G401 (cell line): ENCODE data around the gene TREM1. TPM values are rescaled to one million over a fixed set of nuclear protein-coding genes. Genes with fewer than 3 reads are reported as not detected.

Experiments
- DNase-seq: peaks from one replicate; pipeline ENCODE4 v3.0.0-alpha.2; 2015; ENCODE audit warnings: low spot score
- in situ Hi-C: cut with HindIII; loops from 2 replicates; pipeline ENCODE4 v1.10.0; 2016; ENCODE audit warnings: low sequenced_read_pairs, mixed read lengths
- total RNA-seq: library from RNA; depleted of rRNA; stranded (reverse); fragments of >200 nt; shearing (Covaris generic); gene quantifications from 2 replicates; pipeline ENCODE4 v1.2.3, GENCODE V29; 2014; rRNA removed

TREM1 gene
- not detected in 2 replicates for total RNA-seq

DNA sequence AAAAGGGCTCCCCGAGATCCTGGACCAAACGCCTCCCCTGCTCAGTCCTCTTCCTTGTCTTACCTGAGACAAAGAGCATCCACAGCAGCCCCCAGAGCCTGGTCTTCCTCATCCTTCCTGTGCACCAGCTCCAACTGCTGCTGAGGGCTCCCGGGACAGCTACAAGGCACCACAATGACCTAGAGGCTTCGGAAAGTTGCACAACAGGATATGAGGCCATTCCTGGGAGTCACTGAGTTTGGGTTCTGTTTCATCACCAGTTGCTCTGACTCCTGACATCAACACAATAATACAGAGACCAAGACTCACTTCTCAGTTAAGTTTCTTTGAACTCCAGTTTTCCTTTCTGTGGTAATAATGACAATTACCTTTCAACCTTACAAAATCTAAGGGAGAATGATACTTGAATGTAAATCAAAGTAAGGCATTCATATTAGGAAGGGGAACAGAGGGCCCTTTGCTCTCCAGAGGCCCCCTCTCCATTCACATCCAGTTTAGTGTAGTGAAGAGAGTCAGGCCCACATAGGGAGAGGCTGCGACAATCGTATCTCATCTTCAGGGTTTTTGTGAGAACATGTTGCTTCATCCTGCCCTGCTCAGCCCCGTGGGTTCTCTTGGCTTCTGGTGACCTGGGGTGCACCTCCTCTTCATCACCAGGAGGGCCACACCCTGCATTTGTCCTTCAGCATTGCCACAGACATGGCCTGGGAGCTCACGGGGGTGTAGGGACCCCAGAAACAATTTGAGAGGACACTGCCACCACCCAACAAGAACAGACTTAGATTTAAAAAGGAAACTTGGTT is at the start of gene TREM1:
Gene TREM1, minus strand, starts transcription at position 139 of the 803 bp plus-strand sequence. Its CDS starts 27 bp downstream, at position 112.
- in situ Hi-C loops = no loop called here
- DNase-seq = no peak

DNA sequence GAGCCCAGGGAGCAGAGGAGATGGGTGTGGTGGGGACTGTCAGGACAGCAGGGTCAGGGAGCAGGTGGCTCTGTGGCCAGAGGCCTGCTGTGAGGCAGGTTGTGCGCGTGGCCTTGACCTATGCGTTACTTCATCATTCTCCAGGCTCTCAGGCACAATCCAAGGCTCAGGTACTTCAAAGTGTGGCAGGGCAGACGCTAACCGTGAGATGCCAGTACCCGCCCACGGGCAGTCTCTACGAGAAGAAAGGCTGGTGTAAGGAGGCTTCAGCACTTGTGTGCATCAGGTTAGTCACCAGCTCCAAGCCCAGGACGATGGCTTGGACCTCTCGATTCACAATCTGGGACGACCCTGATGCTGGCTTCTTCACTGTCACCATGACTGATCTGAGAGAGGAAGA is 49.5 kb upstream of the TREM1 start:
- in situ Hi-C loops = no loop called here
- DNase-seq = no peak

DNA sequence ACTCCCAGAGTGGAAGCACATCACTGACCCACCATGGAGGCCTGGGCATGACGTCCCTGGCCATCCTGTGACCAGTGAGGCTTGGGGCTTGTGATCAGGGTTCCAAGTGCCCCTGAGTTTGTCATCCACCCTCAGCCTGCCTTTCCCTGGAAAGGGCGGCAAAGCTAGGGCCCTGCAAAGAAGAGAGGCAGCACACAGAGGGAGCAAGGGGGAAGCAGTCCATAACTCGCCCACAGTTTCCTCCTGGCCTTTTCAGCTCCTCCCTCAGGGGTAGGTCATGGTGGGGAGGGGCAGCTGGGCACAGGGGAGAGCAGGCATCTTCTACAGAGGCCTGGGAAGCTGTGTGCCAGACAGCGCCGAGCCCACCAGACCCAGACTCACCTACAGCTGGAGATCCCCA is 48.8 kb upstream of the TREM1 start, which contains the start of gene NCR2:
Gene NCR2, plus strand, starts transcription at position 313 of the 400 bp plus-strand sequence. CDS start 269 bp downstream, outside the sequence.
- in situ Hi-C loops = no loop called here

DNA sequence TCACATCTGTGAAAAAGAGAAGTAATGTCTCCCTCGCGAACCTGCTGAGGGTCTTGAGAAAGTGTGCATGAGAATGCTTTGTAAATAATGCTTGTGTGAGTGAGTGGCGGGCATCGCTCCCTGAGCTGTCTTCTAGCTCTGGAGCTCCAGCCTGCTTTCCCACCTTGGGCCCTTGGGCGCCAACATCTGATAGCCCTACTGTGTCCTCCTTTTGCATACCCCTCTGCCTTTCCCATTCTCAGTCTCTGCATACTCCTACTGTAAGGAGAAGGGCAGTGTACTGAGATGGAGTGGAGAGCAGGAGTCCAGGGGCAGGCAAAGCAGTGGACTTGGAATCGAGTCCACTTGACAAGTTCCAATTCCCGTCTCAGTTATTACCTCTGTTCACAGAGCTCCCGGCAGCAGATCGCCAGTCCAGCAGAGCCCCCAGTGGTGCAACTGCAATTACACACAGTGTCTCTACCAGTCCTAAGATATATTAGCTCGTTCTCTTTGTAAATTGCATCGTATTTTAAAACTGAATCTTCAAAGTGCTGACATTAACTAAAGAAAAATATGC is 48.1 kb upstream of the TREM1 start:
- DNase-seq = no peak
- in situ Hi-C loops = no loop called here

More for the DNA sequence above, 48.8 kb upstream of the TREM1 start, which contains the start of gene NCR2:
- no peak for DNase-seq

DNA sequence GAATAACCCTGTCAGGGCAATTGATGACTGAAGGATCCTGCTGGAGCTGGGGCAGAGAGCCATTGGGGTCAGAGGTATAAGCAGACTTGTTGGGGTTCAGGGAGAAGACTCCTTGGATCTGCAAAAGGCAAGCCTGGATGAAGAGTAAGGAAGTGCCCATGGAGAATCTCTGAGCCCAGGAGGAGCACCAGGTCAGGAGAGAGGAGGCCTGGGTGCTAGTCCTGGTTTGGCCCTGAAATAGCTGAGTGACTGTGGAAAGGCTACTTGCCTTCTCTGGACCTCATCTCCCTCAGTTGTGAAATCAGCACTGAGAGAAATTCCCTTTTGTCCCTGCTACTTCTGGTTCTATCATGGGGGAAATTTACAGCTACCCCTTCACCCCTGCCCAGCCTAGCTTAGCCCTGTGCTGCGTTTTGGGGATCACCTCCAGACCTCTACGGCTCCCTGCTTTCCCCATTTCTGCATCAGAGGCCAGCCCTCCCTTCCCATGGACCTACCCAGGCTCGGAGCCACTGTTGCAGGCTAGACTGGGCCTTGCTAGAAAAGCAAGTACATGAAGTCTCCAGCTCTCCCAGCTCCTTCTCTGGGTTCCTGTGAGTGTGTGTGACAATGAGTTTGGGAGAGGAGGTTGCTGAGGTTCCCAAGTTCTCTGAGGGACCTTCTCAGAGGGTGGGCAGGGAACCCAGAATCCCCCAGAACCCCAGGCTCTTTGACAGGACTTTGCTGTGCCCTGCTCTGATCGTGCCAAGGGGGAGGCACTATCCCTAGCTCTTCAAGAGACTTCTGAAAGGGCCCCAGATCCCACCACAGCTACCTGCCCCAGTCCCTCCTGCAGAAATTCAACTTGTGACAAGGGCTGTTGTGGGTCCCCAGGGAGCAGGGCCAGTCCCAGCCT is 46.6 kb upstream of the TREM1 start:
- no peak for DNase-seq
- in situ Hi-C loops = no loop called here

DNA sequence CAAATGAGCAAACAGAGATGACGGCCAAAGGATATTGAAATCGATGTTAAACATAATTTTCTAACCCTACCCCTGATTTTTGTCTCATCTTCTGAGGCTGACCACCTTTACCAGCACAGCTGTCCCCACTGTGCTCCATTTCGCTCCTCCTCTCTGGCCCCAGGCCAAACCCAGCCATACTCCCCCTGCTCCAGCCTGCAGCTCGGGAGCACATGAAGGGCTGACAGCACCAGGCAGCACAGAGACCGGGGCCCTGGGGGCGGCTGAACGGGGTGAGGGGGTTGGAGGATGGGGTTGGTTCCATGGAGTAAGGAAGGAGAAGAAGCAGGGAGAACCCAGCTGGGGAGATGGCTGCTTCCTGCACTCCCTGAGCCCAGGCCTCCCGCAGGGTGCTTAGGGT is 45.8 kb upstream of the TREM1 start:
- DNase-seq = no peak
- in situ Hi-C loops = no loop called here

DNA sequence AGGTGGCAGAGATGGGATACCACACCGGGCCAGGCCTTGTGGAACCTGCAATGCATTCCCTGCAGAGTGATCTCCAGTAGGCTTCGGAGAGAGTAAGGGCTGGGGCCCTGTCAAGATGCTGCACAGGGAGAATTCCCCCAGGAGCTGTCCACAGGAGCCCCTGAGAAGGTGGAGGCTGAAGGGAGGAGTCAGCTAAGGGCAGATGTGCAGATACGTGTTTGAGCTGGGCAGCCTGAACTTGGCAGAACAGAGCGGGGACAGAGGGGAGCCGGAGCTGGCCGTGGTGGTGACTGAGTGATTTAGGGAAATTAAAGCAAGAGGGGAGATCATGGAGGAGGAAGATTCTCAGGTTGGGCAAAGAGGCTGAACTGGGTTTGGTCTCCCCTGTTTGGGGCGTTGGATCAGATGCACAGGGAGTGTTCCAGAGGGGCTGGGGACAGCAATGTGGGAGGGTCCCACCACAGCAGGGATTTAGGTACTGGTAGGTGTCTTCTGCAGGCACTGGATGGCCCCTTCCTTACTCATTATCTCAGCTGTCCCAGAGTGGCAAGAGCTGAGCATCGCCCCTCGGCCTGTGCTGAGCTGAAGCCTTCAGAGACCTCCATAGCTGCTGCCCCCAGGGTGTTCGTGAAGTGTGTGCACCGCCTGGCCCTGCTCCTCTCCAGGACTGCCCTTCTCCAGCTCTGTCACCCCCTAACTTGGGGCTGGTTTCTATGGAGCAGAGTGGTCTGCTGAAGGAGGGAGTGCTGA is 45.1 kb upstream of the TREM1 start:
- DNase-seq = no peak
- in situ Hi-C loops = no loop called here

DNA sequence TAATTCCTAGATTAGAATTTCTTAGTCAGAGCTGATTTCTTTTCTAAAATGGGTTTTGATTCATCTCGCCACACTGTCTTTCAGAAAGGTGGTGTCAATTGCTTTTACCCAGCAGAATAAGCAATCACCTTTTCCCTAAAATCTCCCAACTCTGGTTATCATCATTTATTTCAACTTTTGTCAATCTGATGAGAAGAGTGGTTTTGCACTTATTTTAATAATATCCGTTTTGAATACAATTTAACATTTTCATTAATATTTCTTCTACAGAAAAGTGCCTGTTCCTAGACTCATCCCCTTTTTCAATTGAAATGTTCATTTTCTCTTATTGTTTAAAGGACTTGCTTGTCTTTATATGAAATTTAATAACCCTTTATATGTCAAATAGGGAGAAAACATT is 40.7 kb upstream of the TREM1 start:
- in situ Hi-C loops = no loop called here
- no peak for DNase-seq

DNA sequence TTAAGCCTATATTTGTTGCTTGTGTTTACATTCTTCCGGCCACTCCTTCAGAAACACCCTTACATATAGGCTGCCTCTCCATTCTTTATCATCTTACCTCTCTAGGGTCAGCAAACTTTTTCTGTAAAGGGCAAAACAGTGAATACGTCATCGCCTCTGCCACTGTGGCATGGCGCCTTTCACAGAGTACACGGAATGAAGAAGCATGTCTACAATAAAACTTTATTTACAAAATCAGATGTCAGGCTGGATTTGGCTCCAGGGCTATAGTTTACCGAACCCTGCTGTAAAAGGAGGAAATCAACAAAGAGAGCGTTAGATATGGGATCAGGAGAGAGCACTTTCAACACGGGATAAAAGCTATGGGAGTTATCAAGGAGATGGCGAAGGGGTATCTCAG is 39.6 kb upstream of the TREM1 start:
- in situ Hi-C loops = no loop called here
- DNase-seq = no peak

DNA sequence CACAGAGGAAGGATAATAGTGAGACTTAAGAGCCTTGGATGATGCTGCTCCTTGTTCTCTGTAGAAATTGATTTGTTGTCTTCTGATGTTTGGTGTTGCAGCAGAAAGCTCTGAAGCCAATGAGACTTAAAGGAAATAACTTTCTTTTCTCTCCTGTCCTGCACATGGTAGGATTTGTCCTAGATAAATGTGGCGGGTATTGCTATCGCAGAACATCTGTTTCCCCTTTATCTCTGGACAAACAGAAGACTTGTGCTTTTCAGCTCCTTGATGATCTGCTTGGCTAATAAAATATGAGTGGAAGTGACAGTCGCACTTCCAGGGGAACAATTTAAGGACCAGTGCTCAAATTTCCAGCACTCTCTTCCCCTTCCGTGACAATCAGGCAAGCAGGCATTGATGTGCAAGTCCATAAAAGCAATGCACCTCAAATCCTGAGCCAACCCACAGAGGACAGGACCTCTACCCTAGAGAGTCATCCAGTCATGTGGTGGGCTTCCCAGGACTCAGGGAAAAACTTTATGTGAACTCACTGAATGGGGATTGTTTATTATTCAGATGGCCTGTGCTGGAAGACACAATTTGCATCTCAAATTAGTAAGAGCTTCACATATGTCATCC is 39.1 kb upstream of the TREM1 start:
- in situ Hi-C loops = no loop called here
- DNase-seq = no peak

DNA sequence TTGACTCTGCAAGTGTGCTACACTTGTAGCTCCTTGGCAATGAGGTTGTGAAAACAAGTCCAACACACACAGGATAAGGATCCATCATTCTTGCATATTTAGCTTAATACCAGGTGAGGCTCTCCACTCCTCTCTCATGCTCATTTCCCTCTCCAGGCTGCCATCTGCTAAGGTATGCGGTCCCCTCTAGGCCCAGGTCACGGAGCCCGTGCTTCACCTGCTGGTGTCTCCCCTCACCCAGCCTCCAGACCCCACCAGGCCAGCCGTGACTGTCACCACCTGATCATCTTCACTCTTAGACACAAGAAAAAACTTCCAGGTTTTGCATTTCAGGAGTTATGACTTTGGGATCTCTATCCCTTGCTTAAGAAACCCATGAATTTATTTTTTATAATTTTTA is 34.7 kb upstream of the TREM1 start:
- no peak for DNase-seq
- in situ Hi-C loops = no loop called here

DNA sequence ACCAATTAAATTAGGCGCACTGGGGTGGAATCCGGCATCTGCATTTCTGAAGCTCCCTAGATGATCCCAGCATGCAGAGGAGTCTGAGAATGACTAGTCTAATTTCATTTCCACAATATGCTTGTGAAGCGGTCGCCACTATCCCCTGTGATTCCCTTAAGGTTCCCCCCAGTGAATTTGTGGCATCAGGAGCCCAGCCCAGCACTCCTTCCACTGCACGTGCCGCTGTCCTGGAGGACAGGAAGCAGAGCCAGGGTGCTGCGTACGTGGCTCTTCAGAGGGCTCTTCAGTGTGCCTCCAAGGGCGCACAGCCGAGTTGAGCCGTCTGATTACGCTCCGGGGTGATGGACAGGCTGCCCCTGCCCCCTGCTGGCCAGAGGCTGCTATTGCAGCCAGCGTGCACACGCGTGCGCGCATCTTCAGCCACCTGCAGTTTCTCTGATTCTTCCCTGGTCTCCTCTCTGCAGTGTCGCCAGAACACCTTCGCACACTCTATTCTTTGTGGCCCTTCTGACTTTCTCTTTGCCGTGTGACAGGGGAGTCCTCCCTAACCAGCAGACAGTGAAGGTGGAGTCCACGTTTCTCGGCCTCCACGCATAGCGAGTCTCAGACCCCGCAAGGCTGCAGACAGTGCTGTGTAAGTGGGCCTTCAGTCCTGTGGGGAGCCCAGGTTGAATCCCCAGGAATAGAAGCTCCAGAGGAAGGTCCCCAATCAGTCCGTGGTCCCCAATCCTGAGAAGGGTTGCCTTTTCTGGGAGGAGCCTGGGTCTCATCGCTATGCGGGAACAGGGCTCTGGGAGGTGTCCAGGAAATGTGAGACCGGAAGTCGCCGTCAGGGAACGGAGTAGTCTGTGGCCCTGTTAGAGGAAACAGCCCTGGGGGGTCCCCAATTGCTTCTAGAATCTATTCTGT is 32.4 kb upstream of the TREM1 start:
- in situ Hi-C loops = no loop called here
- DNase-seq = peak; percentile 66

DNA sequence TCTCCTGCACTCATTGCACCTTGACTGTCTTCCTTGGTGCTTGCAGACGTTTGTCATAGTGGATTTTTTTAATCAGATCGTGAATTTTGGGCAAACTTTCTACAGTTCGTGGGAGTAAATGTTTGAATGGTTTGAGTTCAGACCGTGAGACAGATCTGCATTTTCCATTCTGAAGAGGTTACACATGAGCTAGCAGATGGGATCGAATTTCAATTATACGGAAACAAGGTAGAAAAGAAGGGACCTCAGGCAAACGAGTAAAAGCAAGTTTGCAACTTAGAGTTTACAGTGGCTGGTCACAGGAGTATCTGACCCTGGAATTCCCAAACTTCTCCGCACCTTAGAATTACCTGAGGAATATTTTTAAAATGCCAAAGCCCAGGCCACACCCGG is 31.8 kb upstream of the TREM1 start:
- DNase-seq = no peak
- in situ Hi-C loops = no loop called here

DNA sequence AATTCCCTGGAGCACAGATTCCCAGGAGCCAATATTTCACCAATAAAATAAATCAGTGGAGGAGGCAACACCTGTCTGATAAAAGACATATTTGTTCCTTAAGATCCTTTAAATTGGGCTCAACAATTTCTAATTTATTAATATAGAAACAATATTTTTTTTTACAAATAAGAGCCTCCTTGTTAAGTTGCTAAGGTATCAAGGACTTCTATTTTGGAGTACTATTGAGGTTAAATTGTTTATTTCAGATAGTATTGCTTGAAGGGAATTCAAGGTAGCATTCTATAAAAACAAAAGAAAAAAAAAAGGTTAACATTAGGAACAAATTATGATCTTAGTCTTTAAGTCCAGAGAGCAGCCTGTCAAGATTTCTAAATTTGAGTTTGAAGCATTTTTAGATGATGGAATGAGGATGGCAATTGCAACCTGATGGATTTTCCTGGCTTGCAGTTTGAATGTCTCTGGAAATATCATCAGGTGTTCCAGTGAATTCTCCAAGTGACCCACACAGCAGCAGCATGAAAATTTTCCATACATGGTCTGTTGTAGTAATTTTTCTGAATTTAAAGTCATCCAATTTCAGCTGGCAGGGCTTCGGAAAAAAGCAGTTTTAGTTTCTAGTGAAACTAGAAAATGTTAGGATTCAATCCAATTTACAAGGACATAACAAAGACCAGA is 29.6 kb upstream of the TREM1 start:
- DNase-seq = no peak
- in situ Hi-C loops = no loop called here

DNA sequence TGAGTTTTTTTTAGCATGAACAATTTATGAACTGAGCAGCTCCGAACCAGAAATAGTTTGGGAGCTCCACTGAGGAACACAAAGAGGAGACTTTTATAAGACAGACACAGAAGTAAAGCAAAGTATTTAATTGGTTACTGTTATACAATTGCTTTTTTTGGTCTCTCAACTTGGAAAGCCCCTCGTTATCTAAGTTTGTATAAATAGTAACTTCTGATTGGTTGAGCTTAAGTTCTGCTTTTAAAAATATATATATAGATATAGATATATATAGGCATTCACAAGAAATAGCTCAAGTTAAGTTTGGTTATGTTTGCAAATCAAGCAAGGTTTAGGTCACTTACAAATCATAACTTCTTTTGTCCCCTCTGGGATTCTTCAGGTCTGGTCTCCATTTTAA is 28.7 kb upstream of the TREM1 start:
- no peak for DNase-seq
- in situ Hi-C loops = no loop called here

DNA sequence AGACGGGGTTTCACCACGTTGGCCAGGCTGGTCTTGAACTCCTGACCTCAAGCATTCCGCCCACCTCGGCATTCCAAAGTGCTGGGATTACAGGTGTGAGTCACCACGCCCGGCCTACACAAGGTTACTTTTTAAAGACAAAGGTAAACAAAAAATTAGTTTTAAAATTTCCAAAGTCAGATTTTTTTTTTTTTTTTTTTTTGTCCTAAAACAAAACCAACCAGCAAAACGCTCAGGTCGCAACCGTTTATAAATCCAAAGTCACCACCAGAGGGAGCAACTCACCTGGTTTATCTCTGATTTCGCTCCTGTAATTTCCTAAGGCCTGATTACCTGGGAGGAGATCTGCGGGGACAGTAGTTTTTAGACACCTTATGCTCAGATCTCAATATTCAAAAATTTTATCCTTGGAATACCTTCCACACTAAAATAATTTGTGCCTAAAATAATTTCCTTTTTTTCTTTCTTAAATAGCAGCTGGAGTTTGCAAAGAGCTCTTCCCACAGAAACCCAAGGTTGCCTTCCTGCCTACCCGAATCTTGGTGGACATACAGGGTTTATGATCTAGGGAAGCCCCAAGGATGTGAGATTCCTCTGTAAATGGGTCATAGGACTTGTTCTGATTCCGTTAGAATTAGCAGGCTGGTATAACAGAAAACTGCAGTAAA is 19.8 kb upstream of the TREM1 start:
- in situ Hi-C loops = no loop called here

DNA sequence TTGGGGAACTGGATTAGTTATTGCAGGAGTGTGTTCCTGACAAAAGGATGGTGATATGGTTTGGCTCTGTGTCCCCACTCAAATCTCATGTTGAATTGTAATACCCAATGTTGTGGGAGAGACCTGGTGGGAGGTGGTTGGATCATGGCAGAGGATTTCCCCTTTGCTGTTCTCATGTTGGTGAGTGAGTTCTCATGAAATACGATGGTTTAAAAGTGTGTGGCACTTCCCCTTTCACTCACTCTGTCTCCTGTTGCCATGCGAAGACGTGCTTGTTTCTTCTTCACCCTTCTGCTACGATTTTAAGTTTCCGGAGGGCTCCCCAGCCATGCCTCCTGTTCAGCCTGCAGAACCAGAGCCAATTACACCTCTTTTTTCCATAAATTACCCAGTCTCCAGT is 16.2 kb upstream of the TREM1 start:
- in situ Hi-C loops = no loop called here
- DNase-seq = no peak

More for the DNA sequence above, 19.8 kb upstream of the TREM1 start:
- peak; percentile 70 for DNase-seq
